A549 treated with AZD9567 at 1 μM for 4 hours (cell line): Measurements from ENCODE around the gene ARL13A. TPM values are rescaled to one million over a fixed set of nuclear protein-coding genes. Genes with fewer than 3 reads are reported as not detected.

ENCODE experiments used
- total RNA-seq: library from RNA; stranded (reverse); fragments of 200-300 nt; extraction: Qiagen RNA extraction; gene quantifications from 5 replicates; pipeline ENCODE4 v1.2.3, GENCODE V29; 2022; ENCODE audit not compliant: insufficient read depth

ARL13A gene
- total RNA-seq = 0.11 to 0.13 TPM in 2 of 5 replicates, not detected in the others

GRCh38 chrX:100969408-100969807 lies at the start of gene ARL13A:
Gene ARL13A, plus strand, starts transcription at chrX:100969708. Its CDS starts 3,982 bp downstream, at chrX:100973690.

GRCh38 chrX:100928660-100929613 lies 40.6 kb upstream of the ARL13A start, which contains the start of gene XKRX:
Gene XKRX, minus strand, starts transcription at chrX:100928917. Its CDS starts 613 bp downstream, at chrX:100928304.

Other genes starting within 250 kb of the ARL13A start
- 0.82 to 3.0 TPM (median 2.2 TPM) in 5 replicates for gene SYTL4, start 237.6 kb upstream of the ARL13A start, total RNA-seq
- gene CSTF2, start 149.3 kb upstream of the ARL13A start, total RNA-seq = 30.7 to 37.9 TPM (median 31.8 TPM) in 5 replicates
- gene NOX1, start 95.3 kb upstream of the ARL13A start, total RNA-seq = 0.06 to 0.18 TPM (median 0.10 TPM) in 4 of 5 replicates, not detected in the other
- gene XKRX, start 40.8 kb upstream of the ARL13A start, total RNA-seq = 0.52 to 0.82 TPM (median 0.68 TPM) in 5 replicates
- 9.2 to 14.7 TPM (median 13.7 TPM) in 5 replicates for gene TRMT2B, start 82.4 kb downstream of the ARL13A start, total RNA-seq
- not detected in 5 replicates for gene TMEM35A, start 109.2 kb downstream of the ARL13A start, total RNA-seq
- 9.5 to 23.0 TPM (median 13.1 TPM) in 5 replicates for gene CENPI, start 128.5 kb downstream of the ARL13A start, total RNA-seq